ENCODE measurements around the gene AGXT2.
A peak's percentile ranks its signal among the peaks of the same experiment; 100 is the strongest.

Gene AGXT2

GRCh38 chr5:34959323-34959722 is 88.4 kb downstream of the AGXT2 start:
- DNase-seq (ENCODE audit: low spot score), result no peak

- peak; percentile 21 for DNase-seq (ENCODE audit: low spot score)
These were observed 89.7 kb downstream of the AGXT2 start for GRCh38 chr5:34957857-34958690.

- no peak for DNase-seq (ENCODE audit: low spot score)
These were observed 90.4 kb downstream of the AGXT2 start for GRCh38 chr5:34957321-34957720.
